ENCODE data around the gene GPX4. TPM values are rescaled to one million over a fixed set of nuclear protein-coding genes. Genes with fewer than 3 reads are reported as not detected.

Gene GPX4
- total and polyA plus RNA-seq, 2 donors (not counting 3 experiments of a cell fraction or from before 2014, with no cell fraction given) = 469 to 1,136 TPM

DNA sequence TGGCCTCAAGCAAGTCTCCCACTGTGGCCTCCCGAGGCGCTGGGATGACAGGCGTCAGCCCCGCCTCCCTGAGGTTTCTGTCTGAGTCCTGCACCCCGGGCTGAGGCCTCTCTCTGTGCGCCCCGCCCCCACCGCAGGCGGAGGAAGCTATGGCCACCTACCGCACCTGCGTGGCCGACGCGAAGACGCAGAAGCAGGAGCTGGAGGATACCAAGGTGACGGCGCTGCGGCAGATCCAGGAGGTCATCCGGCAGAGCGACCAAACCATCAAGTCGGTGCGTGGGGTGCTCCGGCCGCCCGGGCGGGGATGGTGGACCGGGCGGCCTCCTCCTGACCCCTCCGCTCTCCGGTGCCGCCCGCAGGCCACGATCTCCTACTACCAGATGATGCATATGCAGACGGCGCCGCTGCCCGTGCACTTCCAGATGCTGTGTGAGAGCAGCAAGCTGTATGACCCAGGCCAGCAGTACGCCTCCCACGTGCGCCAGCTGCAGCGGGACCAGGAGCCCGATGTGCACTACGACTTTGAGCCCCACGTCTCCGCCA, 24.2 kb upstream of the GPX4 start:
- CTCF ChIA-PET = interaction anchor here (1.9 kb wide), 1 partner anchor 12 kb away, joined by 4 read pairs; the partner anchor contains the start of gene ARHGAP45
- no peak overlapping the region for H3K9ac ChIP-seq (replicated peaks; ENCODE audit: extremely low read depth, insufficient read depth, low read length)
- H3K4me3 ChIP-seq (replicated peaks in 1 of 3; ENCODE audit: insufficient read depth in 1 of 3, low read depth in 1 of 3, low read length in 3 of 3) = no peak overlapping the region

More for the DNA sequence above, 24.2 kb upstream of the GPX4 start:
- Histone ChIP-seq H3K4me2 (ENCODE audit: insufficient read depth, low read length) (no peak overlapping the region), H4K20me1 (replicated peaks; ENCODE audit: control insufficient read depth, extremely low read depth, insufficient read depth, low read length) (no peaks in the 10 kb centered on the region), H3K27ac (ENCODE audit: insufficient read depth, low read depth, low read length) (no peak overlapping the region), H3K79me2 (ENCODE audit: control insufficient read depth, insufficient read depth, low read length) (no peaks in the 10 kb centered on the region), H2AFZ (ENCODE audit: low read depth, low read length) (no peak overlapping the region), H3K27me3 (ENCODE audit: control insufficient read depth in 2 of 2, insufficient read depth in 2 of 2, low read length in 2 of 2) (no peaks in the 10 kb centered on the region), H3K9me3 (replicated peaks; ENCODE audit: control insufficient read depth, insufficient read depth, low read length) (no peaks in the 10 kb centered on the region), H3K9me1 (replicated peaks; ENCODE audit: control insufficient read depth, extremely low read depth, insufficient read depth, low read length) (no peaks in the 10 kb centered on the region), H3K36me3 (ENCODE audit: control insufficient read depth in 2 of 2, extremely low read depth in 1 of 2, insufficient read depth in 2 of 2, low read length in 2 of 2) (no peaks in the 10 kb centered on the region), H3K4me1 (ENCODE audit: control insufficient read depth, extremely low read depth, insufficient read depth, low read length) (no peaks in the 10 kb centered on the region)
- FAIRE-seq (no peak), DNase-seq (ENCODE audit: low read depth, low spot score) (no peak)
- POLR2A ChIA-PET = interaction anchor here (1.4 kb wide), 1 partner anchor 24 kb away, joined by 4 read pairs; the partner anchor contains the start of gene GPX4
- intact Hi-C loops (cut with micrococcal nuclease) = no loop called here
- dilution Hi-C loops (cut with MboI; ENCODE audit: extremely low pct_ligation_motif_present, low sequenced_read_pairs) = no loop called here
- BruUV-seq (replicated peaks) = no TSS peak
- TF ChIP-seq, protein P1, sequence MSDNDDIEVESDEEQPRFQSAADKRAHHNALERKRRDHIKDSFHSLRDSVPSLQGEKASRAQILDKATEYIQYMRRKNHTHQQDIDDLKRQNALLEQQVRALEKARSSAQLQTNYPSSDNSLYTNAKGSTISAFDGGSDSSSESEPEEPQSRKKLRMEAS (IDR thresholded peaks at IDR 0.05; ENCODE audit: insufficient read depth, insufficient read length) = no peak
- no peak for TF ChIP-seq EZH2 (IDR thresholded peaks at IDR 0.05; ENCODE audit: borderline replicate concordance, low read depth, low read length, severe bottlenecking)
- TF ChIP-seq FOS (IDR thresholded peaks at IDR 0.05; ENCODE audit: borderline replicate concordance, insufficient read depth, low read length) = no peak
- TF ChIP-seq POLR2A (IDR thresholded peaks at IDR 0.05; ENCODE audit: low read depth, low read length) = no peak
- TF ChIP-seq, protein P2, sequence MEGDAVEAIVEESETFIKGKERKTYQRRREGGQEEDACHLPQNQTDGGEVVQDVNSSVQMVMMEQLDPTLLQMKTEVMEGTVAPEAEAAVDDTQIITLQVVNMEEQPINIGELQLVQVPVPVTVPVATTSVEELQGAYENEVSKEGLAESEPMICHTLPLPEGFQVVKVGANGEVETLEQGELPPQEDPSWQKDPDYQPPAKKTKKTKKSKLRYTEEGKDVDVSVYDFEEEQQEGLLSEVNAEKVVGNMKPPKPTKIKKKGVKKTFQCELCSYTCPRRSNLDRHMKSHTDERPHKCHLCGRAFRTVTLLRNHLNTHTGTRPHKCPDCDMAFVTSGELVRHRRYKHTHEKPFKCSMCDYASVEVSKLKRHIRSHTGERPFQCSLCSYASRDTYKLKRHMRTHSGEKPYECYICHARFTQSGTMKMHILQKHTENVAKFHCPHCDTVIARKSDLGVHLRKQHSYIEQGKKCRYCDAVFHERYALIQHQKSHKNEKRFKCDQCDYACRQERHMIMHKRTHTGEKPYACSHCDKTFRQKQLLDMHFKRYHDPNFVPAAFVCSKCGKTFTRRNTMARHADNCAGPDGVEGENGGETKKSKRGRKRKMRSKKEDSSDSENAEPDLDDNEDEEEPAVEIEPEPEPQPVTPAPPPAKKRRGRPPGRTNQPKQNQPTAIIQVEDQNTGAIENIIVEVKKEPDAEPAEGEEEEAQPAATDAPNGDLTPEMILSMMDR (IDR thresholded peaks at IDR 0.05; ENCODE audit: extremely low read depth in 1 of 2, insufficient read depth in 1 of 2, low read depth in 1 of 2, low read length in 2 of 2) = no peak
- TF ChIP-seq POLR2AphosphoS5 (IDR thresholded peaks at IDR 0.05; ENCODE audit: insufficient read depth, low read depth, low read length) = no peak
- no peak for TF ChIP-seq JUN (IDR thresholded peaks at IDR 0.05; ENCODE audit: borderline replicate concordance, insufficient read depth, insufficient read length, low read depth)
- TF ChIP-seq MYC (IDR thresholded peaks at IDR 0.05; ENCODE audit: low read depth, low read length) = no peak
- no peak for TF ChIP-seq GATA2 (IDR thresholded peaks at IDR 0.05; ENCODE audit: insufficient read depth, insufficient read length, low read depth, low read length)

Measured in endothelial cell of umbilical vein (primary cell).